CD8-positive, alpha-beta memory T cell (primary cell): ENCODE measurements around the gene EGFR. TPM values are rescaled to one million over a fixed set of nuclear protein-coding genes. Genes with fewer than 3 reads are reported as not detected.
A peak's percentile ranks its signal among the peaks of the same experiment; 100 is the strongest.

ENCODE experiments used
- CTCF ChIA-PET: fragments of 350-600 bp; sonication (Branson Sonifier 250); formaldehyde crosslinking; loops from one replicate; lab custom pipeline; 2021; ENCODE audit warnings: antibody characterized with exemption; lab: Charles Lee
- POLR2A ChIA-PET: fragments of 350-600 bp; sonication (Branson Sonifier 250); formaldehyde crosslinking; loops from one replicate; lab custom pipeline; 2021; ENCODE audit warnings: antibody characterized with exemption; lab: Charles Lee
- DNase-seq, 5 donors: peaks; one replicate each; pipeline versions ENCODE4 v3.0.0 to v3.0.0-alpha.2; 2020 to 2022; ENCODE audit warnings: mixed read lengths in 1 of 5
- H3K27ac ChIP-seq: one replicate; pipeline ENCODE4 v1.7.0; 2013; ENCODE audit warnings: low read depth, mild to moderate bottlenecking, low read length, moderate library complexity
- H3K27me3 ChIP-seq: 2 replicates; pipeline ENCODE4 v1.7.0; 2013; ENCODE audit warnings: low read length, mild to moderate bottlenecking; ENCODE audit not compliant: insufficient read depth, poor library complexity, severe bottlenecking
- H3K36me3 ChIP-seq: 2 replicates; pipeline ENCODE4 v1.7.0; 2013; ENCODE audit warnings: mild to moderate bottlenecking, low read length, moderate library complexity; ENCODE audit not compliant: insufficient read depth
- H3K4me1 ChIP-seq: 2 replicates; pipeline ENCODE4 v1.7.0; 2013; ENCODE audit warnings: mild to moderate bottlenecking, low read length, moderate library complexity; ENCODE audit not compliant: insufficient read depth
- H3K4me3 ChIP-seq: 2 replicates; pipeline ENCODE4 v1.7.0; 2013; ENCODE audit warnings: mild to moderate bottlenecking, low read length
- H3K9me3 ChIP-seq: 2 replicates; pipeline ENCODE4 v1.7.0; 2013; ENCODE audit warnings: mild to moderate bottlenecking, low read length
- H3K27ac Mint-ChIP-seq, 8 donors: one replicate each; pipeline ENCODE4 v1.8.0; 2020 to 2021; ENCODE audit warnings: mixed read lengths in 8 of 8, mild to moderate bottlenecking in 6 of 8, inconsistent platforms in 3 of 8, moderate library complexity in 3 of 8
- H3K27me3 Mint-ChIP-seq, 2 donors: one replicate each; pipeline ENCODE4 v1.8.0; 2020 to 2021; ENCODE audit warnings: mixed read lengths in 2 of 2, mild to moderate bottlenecking in 1 of 2, moderate library complexity in 1 of 2
- H3K36me3 Mint-ChIP-seq, 3 donors: one replicate each; pipeline ENCODE4 v1.8.0; 2020 to 2021; ENCODE audit warnings: mixed read lengths in 3 of 3, inconsistent platforms in 1 of 3, mild to moderate bottlenecking in 1 of 3
- H3K4me1 Mint-ChIP-seq, 3 donors: one replicate each; pipeline ENCODE4 v1.8.0; 2020 to 2021; ENCODE audit warnings: mixed read lengths in 3 of 3, inconsistent platforms in 1 of 3, mild to moderate bottlenecking in 1 of 3
- H3K4me3 Mint-ChIP-seq, 7 donors: one replicate each; pipeline ENCODE4 v1.8.0; 2020 to 2021; ENCODE audit warnings: mixed read lengths in 7 of 7, mild to moderate bottlenecking in 6 of 7, moderate library complexity in 4 of 7, inconsistent platforms in 2 of 7
- H3K9me3 Mint-ChIP-seq, 5 donors: one replicate each; pipeline ENCODE4 v1.8.0; 2020 to 2022; ENCODE audit warnings: mixed read lengths in 5 of 5, mild to moderate bottlenecking in 3 of 5, moderate library complexity in 2 of 5, inconsistent platforms in 1 of 5
- polyA plus RNA-seq: library from polyadenylated mRNA; unstranded; fragments of 300-500 nt; fragmentation: Illumina TruSeq; gene quantifications from one replicate; pipeline ENCODE4 v1.2.3, GENCODE V29; 2021
- total RNA-seq, 2 experiments: library from RNA; stranded (reverse); gene quantifications; one replicate each; pipeline ENCODE4 v1.2.3, GENCODE V29; 2021

EGFR gene
- total and polyA plus RNA-seq, 3 experiments from 2014 or later: not detected

DNA sequence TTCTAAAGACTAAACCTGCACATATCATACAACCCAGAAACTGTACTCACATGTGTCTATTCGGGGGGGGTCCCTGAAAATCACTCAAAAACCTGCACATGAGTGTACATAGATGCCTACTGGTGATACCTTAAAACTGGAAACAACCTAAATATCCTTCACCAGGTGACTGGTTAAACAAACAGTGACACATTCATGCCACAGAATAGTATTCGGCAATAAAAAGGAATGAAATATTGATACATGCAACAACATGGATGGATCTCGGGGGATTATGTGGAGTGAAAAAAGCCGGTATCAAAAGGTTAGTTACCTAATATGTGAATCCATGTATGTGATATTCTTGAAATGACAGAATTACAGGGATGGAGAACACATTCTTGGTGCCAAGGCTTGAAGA, 32.1 kb upstream of the EGFR start:
- no peak overlapping the region for H3K27ac Mint-ChIP-seq
- no peaks in the 10 kb centered on the region for H3K36me3 ChIP-seq
- H3K4me1 ChIP-seq: no peaks in the 10 kb centered on the region
- no peaks in the 10 kb centered on the region for H3K36me3 Mint-ChIP-seq
- no peaks in the 10 kb centered on the region for H3K27me3 ChIP-seq
- peaks cover 0 to 2% (median 0%) of the 10 kb centered on the region in 5 donors for H3K9me3 Mint-ChIP-seq
- no peaks in the 10 kb centered on the region for H3K9me3 ChIP-seq
- H3K4me1 Mint-ChIP-seq: no peaks in the 10 kb centered on the region
- no peak overlapping the region for H3K27ac ChIP-seq
- POLR2A ChIA-PET: no interaction called here
- peaks cover 7 to 14% of the 10 kb centered on the region in 2 donors for H3K27me3 Mint-ChIP-seq
- no peak overlapping the region for H3K4me3 Mint-ChIP-seq
- CTCF ChIA-PET: no interaction called here
- no peak for DNase-seq
- H3K4me3 ChIP-seq: no peak overlapping the region

GRCh38 chr7:54987772-54988171, 31.0 kb upstream of the EGFR start:
- Mint-ChIP-seq H3K27ac (no peak overlapping the region), H3K27me3 (peaks cover 7 to 14% of the 10 kb centered on the region in 2 donors), H3K9me3 (peaks cover 0 to 2% (median 0%) of the 10 kb centered on the region in 5 donors), H3K4me1 (no peaks in the 10 kb centered on the region), H3K4me3 (no peak overlapping the region), H3K36me3 (no peaks in the 10 kb centered on the region)
- ChIA-PET CTCF (no interaction called here), POLR2A (no interaction called here)
- H3K4me3 ChIP-seq: no peak overlapping the region
- no peaks in the 10 kb centered on the region for H3K4me1 ChIP-seq
- no peak overlapping the region for H3K27ac ChIP-seq
- DNase-seq: no peak
- no peaks in the 10 kb centered on the region for H3K27me3 ChIP-seq
- H3K36me3 ChIP-seq: no peaks in the 10 kb centered on the region
- H3K9me3 ChIP-seq: no peaks in the 10 kb centered on the region

GRCh38 chr7:54988516-54988915, 30.3 kb upstream of the EGFR start:
- DNase-seq: no peak
- Mint-ChIP-seq H3K27me3 (peaks cover 7 to 14% of the 10 kb centered on the region in 2 donors), H3K4me1 (no peaks in the 10 kb centered on the region), H3K9me3 (no peaks in the 10 kb centered on the region), H3K4me3 (no peak overlapping the region), H3K27ac (no peak overlapping the region), H3K36me3 (no peaks in the 10 kb centered on the region)
- Histone ChIP-seq H3K4me3 (no peak overlapping the region), H3K27ac (no peak overlapping the region), H3K9me3 (no peaks in the 10 kb centered on the region), H3K4me1 (no peaks in the 10 kb centered on the region), H3K36me3 (no peaks in the 10 kb centered on the region), H3K27me3 (no peaks in the 10 kb centered on the region)
- POLR2A ChIA-PET: no interaction called here
- CTCF ChIA-PET: no interaction called here

DNA sequence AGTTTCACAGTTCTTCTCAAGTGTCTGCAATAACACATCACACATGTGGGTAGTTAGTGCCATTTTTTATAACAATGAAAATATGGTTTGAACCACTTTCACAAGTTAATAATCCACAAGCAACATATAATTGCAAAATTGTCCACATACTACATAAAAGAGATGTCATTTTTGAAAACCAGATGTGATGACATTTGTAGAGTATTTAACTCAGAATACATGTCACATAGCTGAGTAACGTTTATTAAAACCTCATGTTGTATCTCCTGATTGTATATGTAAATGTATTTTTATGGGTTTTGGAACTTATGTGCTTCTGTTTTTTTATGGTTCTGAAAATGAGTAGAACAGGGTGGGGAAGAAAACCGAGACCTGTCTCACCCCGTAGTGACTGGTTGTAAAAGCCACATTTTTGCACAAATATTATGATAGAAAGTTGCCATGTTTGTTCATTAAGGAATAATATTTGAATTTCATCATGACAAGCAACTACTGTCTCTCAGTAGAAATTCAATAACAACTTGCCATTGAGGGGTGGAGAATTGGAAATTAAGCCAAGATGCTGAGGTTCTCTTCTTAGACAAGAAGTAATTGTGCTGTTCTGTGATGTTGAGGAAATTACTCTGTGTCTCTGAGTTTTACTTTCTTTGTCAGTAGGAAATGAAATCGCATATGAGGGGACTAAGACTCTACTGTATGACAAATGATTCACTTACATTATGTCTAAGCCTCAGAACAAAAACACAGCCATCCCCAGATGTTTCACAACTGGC, 29.2 kb upstream of the EGFR start:
- ChIA-PET CTCF (no interaction called here), POLR2A (no interaction called here)
- no peak overlapping the region for H3K27ac ChIP-seq
- Mint-ChIP-seq H3K27me3 (peaks cover 7 to 11% of the 10 kb centered on the region in 2 donors), H3K27ac (no peak overlapping the region), H3K9me3 (no peaks in the 10 kb centered on the region), H3K4me1 (no peaks in the 10 kb centered on the region), H3K4me3 (no peak overlapping the region), H3K36me3 (no peaks in the 10 kb centered on the region)
- H3K27me3 ChIP-seq: no peaks in the 10 kb centered on the region
- DNase-seq: no peak
- H3K4me1 ChIP-seq: no peaks in the 10 kb centered on the region
- H3K9me3 ChIP-seq: no peaks in the 10 kb centered on the region
- H3K4me3 ChIP-seq: no peak overlapping the region
- no peaks in the 10 kb centered on the region for H3K36me3 ChIP-seq

DNA sequence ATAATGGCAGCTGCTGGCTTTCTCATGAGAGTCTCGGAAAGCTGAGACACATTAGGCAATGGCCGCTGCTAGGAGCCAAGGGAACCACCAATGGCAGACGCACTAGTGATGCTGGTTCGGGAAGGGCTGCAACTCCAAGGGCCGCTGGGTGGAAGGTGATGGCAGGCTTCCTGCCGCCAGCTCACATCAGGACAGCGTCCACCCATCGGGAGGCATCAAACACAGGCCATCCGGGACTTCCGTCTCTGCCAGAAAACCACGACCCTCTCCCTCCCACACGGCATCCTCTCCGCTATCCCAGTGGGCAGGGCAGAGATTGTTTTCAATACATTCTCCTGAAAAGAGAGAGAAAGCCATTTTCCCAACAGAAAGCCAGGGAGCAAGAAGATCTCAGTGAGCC, 27.5 kb upstream of the EGFR start:
- peaks cover 0 to 2% (median 0%) of the 10 kb centered on the region in 5 donors for H3K9me3 Mint-ChIP-seq

DNA sequence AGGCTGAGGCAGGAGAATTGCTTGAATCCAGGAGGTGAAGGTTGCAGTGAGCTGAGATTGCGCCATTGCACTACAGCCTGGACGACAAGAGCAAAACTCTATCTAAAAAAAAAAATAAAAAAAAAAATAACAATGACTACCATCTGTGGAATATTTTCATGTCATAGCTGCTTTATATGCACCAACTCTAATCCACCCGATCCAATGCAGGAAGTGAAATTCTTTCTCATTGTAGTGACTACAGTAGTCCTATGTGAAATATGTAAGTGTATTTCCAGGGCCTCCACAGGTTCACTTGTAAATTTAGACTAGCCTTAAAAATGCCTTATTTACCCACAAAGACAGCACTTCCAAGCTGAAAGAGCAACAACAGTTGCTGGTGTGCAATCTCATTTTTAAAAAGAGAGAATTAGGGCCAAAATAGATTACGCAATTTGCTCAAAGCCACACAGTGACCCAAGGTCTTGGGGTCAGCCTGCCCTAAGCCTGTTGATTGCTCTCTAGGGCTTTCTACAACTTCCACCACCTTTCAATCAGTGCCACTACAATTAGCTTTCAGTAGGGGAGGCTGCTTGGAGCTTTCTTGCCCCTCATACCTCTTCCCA, 25.8 kb upstream of the EGFR start:
- H3K4me3 Mint-ChIP-seq: no peak overlapping the region
- H3K27me3 ChIP-seq: no peaks in the 10 kb centered on the region
- peaks cover 3 to 14% (median 6%) of the 10 kb centered on the region in 3 donors for H3K4me1 Mint-ChIP-seq
- CTCF ChIA-PET: no interaction called here
- H3K4me1 ChIP-seq: no peaks in the 10 kb centered on the region
- H3K9me3 ChIP-seq: no peaks in the 10 kb centered on the region
- no peaks in the 10 kb centered on the region for H3K36me3 ChIP-seq
- POLR2A ChIA-PET: no interaction called here
- H3K4me3 ChIP-seq: no peak overlapping the region
- H3K27ac ChIP-seq: no peak overlapping the region
- peaks cover 0 to 2% (median 0%) of the 10 kb centered on the region in 5 donors for H3K9me3 Mint-ChIP-seq
- no peak for DNase-seq
- no peaks in the 10 kb centered on the region for H3K27me3 Mint-ChIP-seq
- H3K27ac Mint-ChIP-seq: no peak overlapping the region
- no peaks in the 10 kb centered on the region for H3K36me3 Mint-ChIP-seq

More for the DNA sequence above, 27.5 kb upstream of the EGFR start:
- CTCF ChIA-PET: no interaction called here
- DNase-seq: no peak
- Mint-ChIP-seq H3K4me3 (no peak overlapping the region), H3K27me3 (no peaks in the 10 kb centered on the region), H3K4me1 (peaks cover 3 to 9% (median 6%) of the 10 kb centered on the region in 3 donors), H3K27ac (no peak overlapping the region), H3K36me3 (no peaks in the 10 kb centered on the region)
- H3K9me3 ChIP-seq: no peaks in the 10 kb centered on the region
- no peak overlapping the region for H3K4me3 ChIP-seq
- POLR2A ChIA-PET: no interaction called here
- H3K27ac ChIP-seq: no peak overlapping the region
- H3K36me3 ChIP-seq: no peaks in the 10 kb centered on the region
- H3K4me1 ChIP-seq: no peaks in the 10 kb centered on the region
- no peaks in the 10 kb centered on the region for H3K27me3 ChIP-seq

GRCh38 chr7:54995166-54995565, 23.7 kb upstream of the EGFR start:
- peak overlapping the region in 1 of 8 donors; percentile 75 for H3K27ac Mint-ChIP-seq
- POLR2A ChIA-PET: no interaction called here

GRCh38 chr7:54995610-54996363, 23.0 kb upstream of the EGFR start:
- CTCF ChIA-PET: no interaction called here
- POLR2A ChIA-PET: no interaction called here
- H3K36me3 Mint-ChIP-seq: no peaks in the 10 kb centered on the region
- no peak overlapping the region for H3K4me3 ChIP-seq
- H3K4me1 Mint-ChIP-seq: peaks cover 3 to 14% (median 6%) of the 10 kb centered on the region in 3 donors
- no peaks in the 10 kb centered on the region for H3K36me3 ChIP-seq
- peaks cover 0 to 2% (median 0%) of the 10 kb centered on the region in 5 donors for H3K9me3 Mint-ChIP-seq
- H3K27me3 Mint-ChIP-seq: peaks cover 0 to 3% of the 10 kb centered on the region in 2 donors
- no peaks in the 10 kb centered on the region for H3K27me3 ChIP-seq
- no peak overlapping the region for H3K27ac ChIP-seq
- H3K27ac Mint-ChIP-seq: peak overlapping the region in 5 of 8 donors; percentile 34 to 70 (median 43)
- no peaks in the 10 kb centered on the region for H3K9me3 ChIP-seq
- no peaks in the 10 kb centered on the region for H3K4me1 ChIP-seq
- no peak for DNase-seq
- H3K4me3 Mint-ChIP-seq: peak overlapping the region in 2 of 7 donors; percentile 23 to 39

More at GRCh38 chr7:54995166-54995565, 23.7 kb upstream of the EGFR start:
- Mint-ChIP-seq H3K4me1 (peaks cover 3 to 14% (median 6%) of the 10 kb centered on the region in 3 donors), H3K27me3 (peaks cover 0 to 3% of the 10 kb centered on the region in 2 donors), H3K9me3 (peaks cover 0 to 2% (median 0%) of the 10 kb centered on the region in 5 donors), H3K36me3 (no peaks in the 10 kb centered on the region), H3K4me3 (no peak overlapping the region)
- no peak for DNase-seq
- no peaks in the 10 kb centered on the region for H3K27me3 ChIP-seq
- no peak overlapping the region for H3K4me3 ChIP-seq
- CTCF ChIA-PET: no interaction called here
- H3K4me1 ChIP-seq: no peaks in the 10 kb centered on the region
- H3K9me3 ChIP-seq: no peaks in the 10 kb centered on the region
- no peak overlapping the region for H3K27ac ChIP-seq
- no peaks in the 10 kb centered on the region for H3K36me3 ChIP-seq
